ENCODE results near the gene LHFPL3.

The LHFPL3 gene

DNA sequence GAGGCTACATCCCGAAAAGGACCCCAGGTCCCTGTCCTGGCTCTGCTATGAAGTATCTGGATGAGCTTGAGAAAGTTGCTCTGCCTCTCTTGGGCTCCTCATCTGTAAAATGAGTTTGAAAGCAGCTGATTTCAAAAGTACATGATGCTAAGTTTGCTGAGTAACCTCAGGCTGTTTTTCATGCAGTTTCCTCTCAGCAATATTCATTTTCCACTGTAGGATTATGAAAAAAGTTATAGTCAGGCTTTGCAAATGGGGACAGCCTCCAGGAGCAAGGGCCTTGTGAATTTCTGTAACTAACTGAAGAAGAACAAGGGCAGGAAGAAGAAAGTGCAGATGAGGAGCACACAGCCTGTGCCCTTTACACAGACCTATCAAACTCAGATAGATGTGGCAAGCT is 518.3 kb downstream of the LHFPL3 start:
- no peak for DNase-seq (ENCODE audit: low spot score)

DNA sequence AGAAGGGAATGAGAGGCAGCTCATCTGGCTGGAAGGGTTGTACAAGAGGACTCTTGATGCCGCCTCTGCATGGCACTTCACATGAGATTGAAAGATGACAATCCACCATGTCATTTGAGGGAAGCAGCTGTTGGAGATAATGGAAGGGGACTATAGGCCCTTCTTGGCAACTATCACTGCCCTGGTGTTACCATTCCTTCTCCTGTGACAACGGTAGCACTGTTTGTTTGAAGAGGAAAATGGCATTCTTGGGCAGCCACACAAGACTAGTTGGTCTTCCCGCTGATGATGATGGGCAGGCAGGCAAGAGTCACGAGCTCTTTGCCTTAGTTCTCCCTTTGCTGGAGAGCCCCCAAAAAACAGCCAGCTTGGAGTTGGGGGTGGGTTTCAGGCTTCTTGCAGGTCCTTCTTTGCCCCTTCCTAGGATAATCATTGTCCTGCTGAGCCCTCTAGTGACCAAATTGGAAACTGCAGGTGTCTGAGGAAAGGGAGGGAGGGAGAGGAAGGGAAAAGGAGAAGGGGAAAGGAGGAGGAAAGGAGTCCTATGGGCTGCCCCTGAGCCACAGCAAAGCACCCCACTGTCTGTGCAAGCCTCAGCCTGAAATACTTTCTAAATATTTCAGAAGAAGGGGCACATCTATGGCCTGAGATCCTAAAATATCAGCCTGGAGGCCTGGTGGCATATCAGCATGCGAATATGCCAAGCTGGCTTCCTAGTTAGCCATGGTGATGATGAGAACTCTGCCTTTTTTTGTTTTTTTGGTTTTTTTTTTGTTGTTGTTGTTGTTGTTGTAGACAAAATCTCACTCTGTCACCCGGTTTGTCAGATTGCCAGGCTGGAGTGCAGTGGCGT is 520.0 kb downstream of the LHFPL3 start:
- peak; percentile 44 for DNase-seq (ENCODE audit: low spot score)

DNA sequence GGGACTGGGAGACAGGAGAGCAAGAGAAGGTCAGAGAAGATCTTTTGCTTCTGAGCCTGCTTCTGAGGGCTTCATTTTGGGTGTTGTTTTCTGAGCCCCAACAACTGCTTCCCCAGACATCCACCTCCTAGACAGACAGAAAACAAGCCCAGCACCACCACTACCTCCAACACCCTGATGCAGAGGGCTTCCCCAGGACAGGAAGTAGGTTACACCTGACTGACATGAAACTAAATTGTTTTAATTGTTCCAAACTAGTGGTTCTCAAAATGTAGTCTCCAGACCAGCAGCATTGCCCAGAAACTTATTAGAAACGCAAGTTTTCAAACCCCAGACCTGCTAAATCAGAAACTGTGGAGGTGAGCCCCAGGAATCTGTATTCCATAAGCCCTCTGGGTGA is 522.0 kb downstream of the LHFPL3 start:
- DNase-seq (ENCODE audit: low spot score), result no peak

DNA sequence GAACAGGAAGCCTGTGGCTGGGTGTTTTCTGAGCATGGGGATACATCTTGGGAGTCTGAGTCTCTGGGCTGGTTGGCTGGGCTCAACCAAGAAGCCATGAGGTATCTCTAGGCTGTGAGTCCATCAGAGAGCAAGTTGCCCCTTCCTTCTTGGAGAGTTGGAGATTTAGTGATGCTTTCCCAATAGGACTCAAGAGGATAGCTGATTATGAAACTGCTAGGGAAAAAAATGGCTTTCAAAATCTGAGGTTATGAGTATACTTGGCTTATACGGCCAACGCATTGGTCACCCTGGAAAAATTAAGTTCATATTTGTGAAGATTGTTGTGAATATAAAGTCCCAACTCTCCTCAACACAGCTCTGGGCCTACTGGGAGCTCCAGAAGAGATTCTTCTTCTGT is 522.9 kb downstream of the LHFPL3 start:
- no peak for DNase-seq (ENCODE audit: low spot score)

DNA sequence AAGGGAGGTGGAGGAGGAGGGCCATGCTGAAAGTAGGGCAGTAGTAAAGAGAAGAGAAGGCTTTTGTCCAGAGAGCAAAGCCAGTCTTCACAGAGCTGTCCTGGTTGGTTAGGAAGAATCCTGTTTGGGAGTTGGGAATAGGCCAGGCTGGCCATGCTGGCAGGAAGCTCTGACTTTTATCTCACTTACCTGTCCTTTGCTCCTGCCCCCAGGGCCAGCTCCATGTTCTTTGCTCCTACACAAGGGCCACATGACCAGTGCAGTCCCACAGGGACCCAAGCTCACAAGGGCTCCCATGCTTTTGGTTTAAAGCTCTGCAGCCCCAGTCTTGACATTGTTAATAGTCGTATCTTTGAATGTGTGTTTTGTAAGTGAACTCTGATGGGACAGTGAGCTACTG is 524.0 kb downstream of the LHFPL3 start:
- no peak for DNase-seq (ENCODE audit: low spot score)

DNA sequence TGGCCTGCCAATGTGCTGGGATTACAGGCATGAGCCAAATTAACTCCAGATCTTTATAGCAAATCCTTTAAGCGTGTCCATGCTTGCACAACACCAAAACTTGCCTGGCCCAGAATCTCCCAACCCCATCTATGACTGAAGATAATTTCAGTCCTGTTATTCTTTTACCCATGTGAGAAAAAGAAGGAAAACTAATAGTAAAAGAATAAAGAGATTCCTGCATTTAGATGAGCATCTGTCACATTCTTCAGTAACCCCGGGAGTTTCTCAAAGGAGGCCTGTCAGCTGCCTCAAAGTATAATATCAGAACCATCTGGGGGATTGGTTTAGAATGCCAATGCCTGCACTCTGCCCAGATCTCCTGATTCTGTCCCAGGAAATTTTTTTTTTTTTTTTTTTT is 527.5 kb downstream of the LHFPL3 start:
- DNase-seq (ENCODE audit: low spot score), result no peak

DNA sequence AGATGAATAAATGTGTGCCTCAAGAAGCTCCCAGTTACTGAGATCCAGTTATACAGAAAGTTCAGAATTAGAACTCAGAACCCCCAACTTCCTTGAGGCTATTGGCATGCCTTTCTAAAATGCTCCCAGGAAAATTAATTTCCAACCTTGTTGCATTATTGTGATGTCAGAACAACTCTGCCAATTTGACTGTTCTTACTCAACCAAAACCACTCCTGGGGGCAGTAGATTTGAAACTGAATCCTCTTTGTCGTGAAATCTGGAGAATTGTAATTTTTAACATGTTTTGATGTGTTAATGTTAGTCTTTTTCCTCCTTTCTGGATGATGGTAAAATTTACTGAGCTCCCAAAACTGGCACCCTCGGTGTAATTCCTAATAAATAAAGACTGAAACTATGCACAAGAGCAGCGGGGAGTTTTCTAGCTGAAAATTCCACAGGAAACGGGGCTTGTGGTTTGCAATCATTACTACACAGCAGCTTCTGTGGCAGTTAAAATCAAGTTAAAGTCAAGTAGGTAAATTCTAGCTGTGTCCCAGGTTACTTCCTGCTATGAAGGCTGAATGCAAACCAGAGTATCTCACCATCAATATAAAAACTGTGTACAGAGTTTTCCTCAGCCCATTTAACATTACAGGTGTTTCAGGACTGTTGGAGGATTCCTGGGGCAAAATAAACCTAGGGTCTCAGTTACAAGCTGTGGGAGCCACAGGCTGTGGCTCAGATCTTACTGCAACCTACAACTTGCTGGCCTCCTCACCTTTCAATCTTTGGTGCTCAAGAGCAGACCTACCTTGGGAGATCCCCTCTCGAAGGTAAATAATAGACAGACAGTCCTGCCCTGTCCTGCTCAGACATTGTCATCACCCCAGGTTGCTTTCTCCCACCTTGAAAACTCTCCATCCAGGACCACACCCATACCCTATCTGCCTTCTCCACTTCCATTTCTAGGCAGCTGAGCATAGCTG is 529.3 kb downstream of the LHFPL3 start:
- DNase-seq (ENCODE audit: low spot score), result no peak

DNA sequence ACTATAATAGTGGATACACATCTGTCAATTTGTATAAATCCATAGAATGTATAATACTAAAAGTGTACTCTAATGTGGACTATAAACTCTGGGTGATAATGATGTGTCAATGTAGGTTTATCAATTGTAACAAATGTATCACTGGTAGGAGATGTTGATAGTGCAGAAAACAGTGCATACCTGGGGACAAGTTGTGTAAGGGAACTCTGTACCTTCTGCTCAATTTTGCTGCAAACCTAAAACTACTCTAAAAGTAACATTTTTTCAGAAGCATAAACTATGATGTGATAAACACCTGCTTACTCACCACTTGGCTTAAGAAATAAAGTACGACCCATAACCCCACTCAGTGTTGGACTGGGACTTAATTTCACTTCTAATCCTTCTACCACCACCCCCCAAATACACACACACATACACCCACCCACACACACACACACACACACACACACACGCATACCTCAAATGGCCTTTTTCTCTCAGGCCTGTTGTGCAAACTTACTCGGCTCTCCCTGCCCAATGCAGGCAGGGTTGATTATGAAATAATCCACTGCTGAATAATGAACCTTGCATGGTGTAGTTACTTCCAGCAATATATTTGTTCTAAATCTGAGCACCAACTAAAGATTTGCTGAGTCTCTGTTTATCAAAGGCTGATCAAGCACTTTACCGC is 531.5 kb downstream of the LHFPL3 start:
- DNase-seq (ENCODE audit: low spot score), result no peak

DNA sequence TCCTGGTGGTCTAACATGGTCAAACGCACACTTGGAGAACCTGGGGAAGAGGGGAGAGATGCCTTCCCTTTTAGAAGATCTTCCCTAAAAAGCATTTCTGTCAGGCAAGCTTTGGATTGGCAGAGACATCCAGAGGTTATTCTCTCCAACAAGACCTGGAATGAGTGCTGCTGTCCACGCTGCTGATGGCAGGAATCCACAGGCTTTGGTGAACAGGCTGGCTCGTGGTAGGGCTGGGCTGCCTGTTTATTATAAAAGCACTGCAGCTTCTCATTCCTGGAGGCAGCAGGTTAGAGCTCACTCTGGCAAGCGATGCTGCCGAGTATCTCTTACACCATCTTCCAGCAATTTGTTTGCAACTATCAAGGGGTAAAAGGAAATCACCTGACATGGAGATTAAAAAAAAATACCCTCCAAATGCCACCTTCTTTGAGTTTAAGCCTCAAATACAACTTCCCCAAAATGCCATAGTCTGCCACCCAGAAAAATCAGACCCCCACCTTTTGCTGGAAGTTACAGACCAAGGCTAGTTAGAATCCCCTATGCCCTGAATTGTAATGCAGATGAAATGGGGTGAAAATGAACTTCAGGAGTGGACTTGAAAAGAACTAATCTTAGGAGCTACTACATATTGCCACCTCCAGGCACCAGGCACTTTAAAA is 533.5 kb downstream of the LHFPL3 start:
- no peak for DNase-seq (ENCODE audit: low spot score)

DNA sequence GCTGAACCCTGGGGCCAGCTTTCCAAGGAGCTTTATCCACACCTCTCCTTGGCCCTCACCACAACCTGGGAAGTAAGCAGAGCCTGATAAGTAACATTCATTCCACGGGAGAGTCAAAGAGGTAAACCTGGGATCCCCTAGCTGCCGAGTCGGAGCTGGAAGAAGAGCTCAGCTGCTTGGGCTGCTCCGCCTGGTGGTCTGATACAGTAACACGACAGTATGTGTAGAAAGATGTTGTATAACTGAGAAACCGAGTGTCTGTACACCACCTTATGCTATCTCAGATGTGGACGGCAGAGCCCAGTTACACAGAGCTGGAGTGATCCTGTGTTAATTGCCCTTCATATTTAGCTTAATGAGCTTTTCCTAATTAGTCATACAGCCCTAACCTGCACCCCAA is 534.3 kb downstream of the LHFPL3 start:
- DNase-seq (ENCODE audit: low spot score), result no peak

DNA sequence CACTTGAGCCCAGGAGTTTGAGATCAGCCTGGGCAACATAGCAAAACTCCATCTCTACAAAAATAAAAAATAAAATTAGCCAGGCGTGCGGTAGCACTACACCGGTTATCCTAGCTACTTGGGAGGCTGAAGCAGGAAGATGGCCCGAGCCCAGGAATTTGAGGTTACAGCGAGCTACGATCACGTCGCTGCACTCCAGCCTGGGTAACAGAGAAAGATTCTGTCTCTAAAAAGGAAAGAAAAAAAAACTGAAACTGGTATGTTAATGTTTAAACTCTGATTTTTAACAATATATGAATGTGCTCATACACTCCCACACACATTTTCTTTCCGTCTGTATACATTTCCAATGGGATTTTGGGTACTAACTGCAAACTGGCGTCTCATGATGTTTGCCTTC is 545.0 kb downstream of the LHFPL3 start:
- DNase-seq (ENCODE audit: low spot score), result no peak

DNA sequence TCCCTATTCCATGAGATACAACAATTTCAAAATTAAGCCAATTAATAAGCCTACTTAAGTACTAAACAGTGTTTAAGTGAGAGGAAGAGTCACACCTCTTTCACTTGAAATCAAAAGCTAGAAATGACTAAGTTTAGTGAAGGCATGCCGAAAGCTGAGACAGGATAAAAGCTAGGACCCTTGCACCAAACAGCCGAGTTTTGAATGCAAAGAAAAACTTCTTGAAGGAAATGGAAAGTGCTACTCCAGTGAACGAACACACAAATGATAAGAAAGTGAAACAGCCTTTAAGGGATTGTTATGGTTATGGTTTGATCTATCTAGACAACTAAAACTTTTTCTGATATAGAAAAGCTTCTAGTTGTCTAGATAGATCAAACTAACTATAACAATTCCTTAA is 550.2 kb downstream of the LHFPL3 start:
- no peak for DNase-seq (ENCODE audit: low spot score)

DNA sequence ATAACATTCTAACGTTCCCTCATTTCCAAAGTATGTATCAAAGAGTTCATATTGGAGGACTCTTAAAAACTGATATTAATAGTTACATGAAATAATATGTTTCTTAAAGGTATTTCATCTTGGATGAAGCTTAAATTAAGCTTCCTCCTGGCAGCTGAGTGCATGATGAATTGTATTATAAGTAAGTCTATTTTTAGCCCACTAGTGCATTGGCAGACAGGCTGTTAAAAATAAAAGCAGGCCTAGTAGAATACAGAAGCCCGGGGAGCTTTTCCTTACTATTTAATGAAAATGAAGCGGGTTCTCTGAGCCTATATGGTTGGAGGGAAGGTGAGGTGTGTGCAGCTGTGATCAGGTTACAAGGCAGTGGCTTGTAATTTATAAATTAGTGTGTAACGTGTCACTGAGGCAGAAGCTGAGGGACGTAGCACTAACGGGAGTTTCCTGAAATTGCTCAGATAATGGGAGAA is 554.9 kb downstream of the LHFPL3 start:
- no peak for DNase-seq (ENCODE audit: low spot score)

DNA sequence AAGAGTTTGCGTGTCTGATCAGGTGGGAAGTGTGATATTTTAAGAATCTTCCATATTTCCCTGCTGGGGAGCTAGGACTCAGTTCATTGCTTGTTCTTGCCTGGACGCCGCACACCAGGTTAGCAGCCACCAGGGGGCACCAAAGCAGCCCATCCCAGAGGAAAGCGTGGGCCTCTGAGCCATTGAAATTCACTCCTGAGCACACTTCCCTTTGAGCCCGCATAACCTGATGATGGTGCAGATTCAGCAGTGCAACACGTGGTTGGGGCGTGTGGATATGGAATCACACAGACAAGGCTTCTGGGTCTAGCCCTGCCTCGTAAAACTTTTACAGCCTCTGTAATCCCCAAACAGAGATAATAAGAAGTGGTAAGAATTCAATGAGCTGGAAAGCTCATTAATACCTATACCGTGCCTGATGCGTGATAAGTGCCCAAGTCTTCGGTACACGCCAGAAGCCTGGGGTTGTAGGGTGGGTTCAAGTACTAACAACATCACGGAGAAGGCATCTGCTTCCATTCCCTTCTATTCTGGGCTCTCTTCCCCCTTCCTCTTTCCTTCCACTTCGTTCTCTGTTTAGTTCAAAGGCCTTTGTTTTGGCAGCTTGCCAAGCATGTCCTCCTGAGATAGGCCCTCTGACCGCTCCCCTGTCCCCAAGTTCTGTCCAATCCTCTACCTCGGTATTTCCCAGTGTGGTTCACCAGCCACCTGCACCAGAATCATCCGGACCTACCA is 555.5 kb downstream of the LHFPL3 start:
- DNase-seq (ENCODE audit: low spot score), result peak; percentile 80

DNA sequence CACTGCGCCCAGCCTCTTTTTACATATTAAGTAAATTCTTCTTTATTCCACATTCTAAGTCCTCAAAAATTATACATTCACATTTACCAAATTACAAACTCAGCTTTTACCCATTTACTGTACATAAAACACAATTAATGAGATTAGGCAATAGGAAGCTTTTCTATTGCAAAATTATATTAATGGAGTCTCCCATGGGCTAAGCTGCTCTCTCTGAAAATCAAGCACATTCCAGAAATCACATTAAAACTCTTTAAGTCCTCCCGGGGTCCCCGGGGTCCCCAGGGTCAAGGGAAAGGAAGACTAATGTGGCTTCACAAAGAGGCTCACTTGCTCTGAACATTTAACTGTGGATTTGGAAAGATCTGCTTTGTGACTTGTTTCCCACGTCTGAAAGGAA is 558.2 kb downstream of the LHFPL3 start:
- DNase-seq (ENCODE audit: low spot score), result no peak

DNA sequence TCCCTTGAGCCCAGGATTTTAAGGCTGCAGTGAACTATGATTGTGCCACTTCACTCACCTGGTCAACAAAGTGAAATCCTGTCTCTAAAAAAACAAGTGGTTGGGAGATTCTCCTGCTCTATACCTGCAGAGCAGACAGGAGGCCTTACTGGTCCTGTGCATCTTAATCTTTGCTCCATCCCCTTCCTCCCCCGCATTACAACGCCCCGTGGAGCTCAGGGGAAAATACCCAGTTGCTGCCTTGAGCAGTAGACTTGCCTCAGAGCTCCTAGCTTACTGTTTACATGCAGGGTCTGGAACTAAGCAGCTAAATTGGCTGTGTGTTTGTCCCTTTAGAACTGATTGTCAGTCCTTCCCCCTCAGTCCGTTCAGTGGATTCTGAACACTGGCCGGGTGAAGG is 561.8 kb downstream of the LHFPL3 start:
- no peak for DNase-seq (ENCODE audit: low spot score)

DNA sequence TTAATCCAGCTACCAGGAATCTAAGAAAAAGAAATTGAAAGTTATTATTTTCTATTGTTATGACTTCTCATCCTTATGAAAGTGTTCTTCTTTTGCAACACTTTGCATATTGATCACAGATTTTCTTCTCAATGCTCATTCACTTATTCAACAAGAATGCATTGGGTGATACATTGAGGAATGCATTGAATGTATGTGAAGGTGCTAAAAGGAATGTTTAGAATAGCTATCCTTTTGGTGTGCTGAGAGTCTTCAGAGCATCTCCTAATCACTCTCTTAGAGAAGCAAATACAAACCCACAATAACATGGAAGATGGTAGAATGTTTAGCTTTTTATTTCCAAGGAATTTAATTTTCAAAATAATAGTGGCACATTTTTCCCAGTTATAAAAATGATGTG is 563.5 kb downstream of the LHFPL3 start:
- DNase-seq (ENCODE audit: low spot score), result no peak

DNA sequence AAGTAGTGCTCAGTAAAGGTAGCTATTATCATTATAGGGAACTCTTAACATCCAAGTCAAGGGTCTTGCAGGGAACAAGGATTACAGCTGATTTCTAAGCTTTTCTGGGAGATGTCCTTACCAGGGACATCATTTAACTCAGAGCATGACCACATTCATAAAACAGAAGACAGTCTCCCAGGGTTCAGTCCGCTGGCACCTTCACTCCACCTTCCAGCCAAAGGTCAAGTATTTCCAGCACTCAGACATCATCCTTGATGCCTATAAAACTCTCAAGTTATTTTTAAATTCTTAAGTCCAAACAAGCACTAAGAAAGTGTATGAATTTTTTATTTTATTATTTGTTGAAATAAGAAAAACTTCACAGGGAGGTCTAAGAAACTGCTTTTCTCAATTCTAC is 565.9 kb downstream of the LHFPL3 start:
- DNase-seq (ENCODE audit: low spot score), result no peak

DNA sequence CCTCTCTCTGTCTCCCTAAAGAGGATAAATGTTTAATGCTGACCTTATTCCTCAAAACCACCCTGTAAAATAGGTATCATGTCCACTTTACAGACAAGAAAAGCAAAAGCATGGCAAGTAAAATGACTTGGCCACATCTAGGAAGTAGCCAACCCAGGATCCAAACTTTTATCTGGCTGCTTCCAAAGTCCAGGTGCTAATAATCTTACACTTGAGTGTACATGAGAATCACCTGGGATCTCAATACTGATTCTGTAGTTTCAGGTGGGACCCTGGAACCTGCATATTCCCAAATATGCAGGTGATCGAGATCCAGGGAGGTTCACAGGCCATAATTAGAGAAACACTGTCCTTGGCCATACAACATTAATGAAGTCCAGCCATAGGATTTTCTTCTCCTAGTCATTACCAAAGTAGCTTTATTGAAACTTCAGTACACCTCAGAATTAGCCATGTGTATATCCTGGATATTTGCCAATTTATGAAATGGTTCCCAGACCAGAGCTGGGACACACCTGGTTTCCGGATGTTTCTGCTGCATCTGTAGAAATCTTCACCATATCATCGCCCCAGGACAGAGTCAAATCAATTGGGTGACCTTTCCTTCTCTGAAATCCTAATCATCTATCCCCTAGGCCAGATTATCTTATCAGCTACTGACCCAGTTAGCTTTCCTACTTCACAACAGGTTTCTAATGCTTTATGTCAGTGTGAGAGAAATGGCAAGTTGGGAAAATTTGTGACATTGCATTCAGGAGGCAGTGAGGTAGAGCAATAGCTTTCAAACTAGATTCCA is 566.5 kb downstream of the LHFPL3 start:
- no peak for DNase-seq (ENCODE audit: low spot score)

DNA sequence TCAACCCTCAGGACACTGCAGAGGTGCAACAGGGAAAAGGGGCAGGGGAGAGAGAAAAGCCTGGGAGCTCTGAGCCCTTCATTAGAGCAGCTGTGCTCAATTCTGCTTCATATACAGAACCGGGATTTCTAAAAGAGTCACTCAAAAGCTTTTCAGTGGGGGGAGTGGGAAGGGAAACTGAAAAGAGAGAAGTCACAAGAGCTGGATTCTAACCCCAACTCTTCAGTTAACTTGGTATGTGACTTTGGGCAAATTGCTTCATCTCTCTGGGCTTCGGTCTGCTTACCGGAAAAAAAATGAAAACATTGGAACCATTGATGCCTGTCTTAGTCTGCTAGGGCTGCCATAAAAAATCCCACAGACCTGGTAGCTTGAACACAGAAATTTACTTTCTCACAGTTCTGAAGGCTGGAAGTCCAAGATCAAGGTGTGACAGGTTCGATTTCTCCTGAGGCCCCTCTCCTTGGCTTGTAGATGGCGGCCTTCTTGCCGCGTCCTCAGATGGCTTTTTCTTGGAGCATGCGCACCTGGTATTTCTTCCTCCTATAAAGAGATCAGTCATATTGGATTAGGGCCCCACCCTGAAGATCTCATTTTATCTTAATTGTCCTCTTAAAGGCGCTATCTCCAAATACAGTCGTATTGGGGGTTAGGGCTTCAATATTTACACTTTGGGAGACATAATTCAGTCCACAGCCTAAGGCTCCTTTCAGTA is 567.3 kb downstream of the LHFPL3 start:
- DNase-seq (ENCODE audit: low spot score), result no peak

Measured in germinal center (tissue), 1 donor.